Jurkat, Clone E6-1 (cell line): ENCODE data around the gene LZTS3.

Experiments used
- DNase-seq: peaks from one replicate; pipeline ENCODE4 v3.0.0-alpha.2; 2011; ENCODE audit warnings: low read depth, low spot score
- H3K4me3 ChIP-seq: 2 replicates; pipeline ENCODE4 v1.5.1; 2011; ENCODE audit warnings: mild to moderate bottlenecking, low read length, control low read depth, moderate library complexity

The LZTS3 gene

DNA sequence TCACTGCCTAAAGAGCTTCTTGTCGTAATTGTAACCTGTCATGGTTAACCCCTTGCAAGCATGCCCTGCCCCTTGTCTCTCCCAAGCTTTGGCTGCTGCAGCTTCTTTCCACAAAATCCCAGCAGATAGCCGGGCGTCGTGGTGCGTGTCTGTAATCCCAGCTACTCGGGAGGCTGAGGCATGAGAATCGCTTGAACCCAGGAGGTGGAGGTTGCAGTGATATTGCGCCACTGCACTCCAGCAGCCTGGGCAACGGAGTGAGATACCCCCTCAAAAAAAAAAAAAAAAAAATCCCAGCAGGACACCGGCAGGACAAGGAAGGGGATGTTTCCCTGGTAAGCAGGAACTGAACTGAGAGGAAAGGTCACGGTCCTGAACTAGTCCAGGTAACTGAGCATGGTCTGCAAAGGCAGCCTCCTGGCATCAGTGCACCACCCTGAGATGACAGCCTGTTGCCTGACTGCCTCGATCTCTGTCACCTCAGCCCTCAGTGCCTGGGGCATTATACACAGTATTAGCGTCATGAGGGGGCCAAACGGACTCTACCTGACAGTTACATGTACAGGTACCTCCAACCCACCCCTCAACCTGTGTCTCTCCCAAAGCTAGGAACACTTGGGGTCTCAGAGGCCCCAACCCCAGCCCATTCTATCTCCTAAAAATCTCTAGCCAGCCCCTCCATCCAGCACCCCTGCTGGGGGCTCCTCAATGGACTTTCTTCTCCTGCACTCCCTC, 1.8 kb downstream of the LZTS3 start:
- no peak for DNase-seq
- H3K4me3 ChIP-seq, result no peak overlapping the region

DNA sequence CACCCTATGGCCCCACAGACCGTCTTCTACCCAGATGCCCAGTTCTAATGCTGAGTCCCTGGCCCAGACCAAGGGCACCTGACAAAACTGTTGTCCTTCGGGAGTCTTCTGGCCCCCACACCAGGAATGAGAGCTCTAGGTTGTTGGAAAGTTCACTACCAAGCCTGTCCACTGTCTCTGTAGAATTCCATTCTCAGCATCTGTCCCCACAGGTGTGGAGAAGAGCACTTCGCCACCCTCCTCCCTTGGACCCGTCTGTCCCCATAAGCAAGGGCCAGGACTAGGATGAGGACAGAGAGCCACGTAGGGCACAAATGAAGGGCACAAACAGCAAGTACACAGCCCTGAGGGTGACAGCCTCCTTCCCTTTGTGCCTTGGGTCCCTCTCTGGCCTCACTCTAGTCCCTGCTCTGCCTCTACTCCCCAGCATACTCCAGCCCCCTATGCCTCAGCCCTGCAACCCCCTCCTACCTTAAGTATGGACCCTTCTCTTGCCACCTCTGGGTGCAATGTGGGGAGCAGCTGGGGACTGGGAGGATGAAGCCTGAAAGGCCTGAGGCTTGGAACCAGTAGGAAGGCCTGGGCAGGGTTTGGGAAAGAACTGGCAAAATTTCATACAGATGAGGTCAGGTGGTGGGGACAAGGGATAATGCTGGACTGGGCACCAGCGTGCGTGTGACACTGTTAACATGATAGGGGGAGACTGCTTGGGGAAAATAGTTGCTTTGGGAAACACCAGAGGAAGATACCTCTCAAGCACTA, 4.3 kb downstream of the LZTS3 start:
- no peak for DNase-seq
- no peak overlapping the region for H3K4me3 ChIP-seq

DNA sequence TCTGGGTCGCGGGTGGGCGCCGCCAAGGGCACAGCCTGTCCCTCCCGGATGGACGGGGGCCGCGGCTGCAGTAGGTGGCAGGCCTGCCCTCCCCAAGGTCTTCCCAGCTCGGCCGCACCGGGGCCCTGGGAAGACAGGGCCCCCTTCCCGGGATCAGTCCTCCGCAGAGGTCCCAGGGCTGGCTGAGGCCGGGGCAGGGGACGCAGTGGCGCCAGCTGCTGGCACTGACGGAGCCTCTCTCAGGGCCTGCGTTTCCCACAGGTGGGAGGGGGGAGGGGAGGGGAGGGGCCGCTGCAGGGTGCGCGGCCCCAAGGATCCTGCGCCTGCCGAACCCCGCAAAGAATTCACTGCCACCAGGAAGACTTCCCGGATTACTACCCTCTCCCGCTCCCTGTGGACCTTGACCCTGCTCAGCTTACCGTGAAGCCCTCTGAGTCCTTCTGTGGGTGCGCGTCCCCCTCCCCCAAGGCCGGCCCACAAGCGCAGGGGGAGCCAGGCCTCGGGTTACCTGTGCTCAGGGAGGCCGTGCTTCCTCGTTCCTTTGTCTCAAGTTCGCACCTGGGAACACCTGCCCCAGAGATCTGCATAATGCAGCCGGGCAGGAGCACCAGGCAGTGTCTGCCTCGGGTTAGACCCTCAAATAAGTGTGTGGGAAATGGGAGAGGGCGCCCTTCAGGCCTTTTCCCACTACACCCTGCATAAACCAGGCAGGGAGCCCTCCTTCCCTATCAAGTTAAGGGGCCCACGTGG, 5.1 kb downstream of the LZTS3 start:
- DNase-seq, result no peak
- no peak overlapping the region for H3K4me3 ChIP-seq

DNA sequence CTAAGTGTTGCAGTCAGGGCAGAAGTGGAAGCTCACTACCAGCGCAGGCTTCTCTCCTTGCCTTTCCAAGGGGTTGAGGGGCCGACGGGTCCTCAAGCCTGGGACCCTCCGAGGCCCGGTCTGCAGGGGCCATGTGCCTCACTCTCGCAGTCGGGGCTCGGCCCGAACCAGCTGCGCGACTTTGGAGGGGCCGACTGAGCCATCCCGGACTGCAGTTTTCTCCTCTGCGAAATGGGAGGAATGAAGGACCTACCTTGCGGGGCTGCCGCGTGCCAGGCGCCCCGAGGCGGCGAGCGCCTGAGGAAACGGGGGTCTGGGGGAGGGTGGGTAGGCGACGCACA, 5.6 kb downstream of the LZTS3 start:
- H3K4me3 ChIP-seq, result no peak overlapping the region
- no peak for DNase-seq

DNA sequence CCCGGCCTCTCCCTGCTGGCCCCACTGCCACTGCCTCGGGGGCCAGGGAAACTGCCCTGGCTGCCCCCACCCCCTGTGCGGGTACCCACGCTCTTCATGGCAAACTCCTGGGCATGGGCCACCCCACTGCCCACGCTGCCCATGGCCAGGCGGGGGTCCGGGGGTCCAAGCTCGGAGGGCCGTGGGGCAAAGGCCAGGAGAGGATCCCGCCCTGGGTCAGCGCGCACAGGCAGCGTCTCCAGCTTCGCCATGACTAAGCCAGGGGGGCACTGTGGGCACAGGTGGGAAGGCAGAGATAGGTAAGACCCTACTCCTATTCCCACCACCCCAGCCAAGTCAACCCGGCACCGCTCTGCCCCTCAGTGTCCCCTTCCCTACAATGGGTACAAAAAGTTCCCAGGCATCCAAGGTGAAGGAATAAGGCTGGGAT, 6.4 kb downstream of the LZTS3 start:
- no peak overlapping the region for H3K4me3 ChIP-seq
- no peak for DNase-seq

DNA sequence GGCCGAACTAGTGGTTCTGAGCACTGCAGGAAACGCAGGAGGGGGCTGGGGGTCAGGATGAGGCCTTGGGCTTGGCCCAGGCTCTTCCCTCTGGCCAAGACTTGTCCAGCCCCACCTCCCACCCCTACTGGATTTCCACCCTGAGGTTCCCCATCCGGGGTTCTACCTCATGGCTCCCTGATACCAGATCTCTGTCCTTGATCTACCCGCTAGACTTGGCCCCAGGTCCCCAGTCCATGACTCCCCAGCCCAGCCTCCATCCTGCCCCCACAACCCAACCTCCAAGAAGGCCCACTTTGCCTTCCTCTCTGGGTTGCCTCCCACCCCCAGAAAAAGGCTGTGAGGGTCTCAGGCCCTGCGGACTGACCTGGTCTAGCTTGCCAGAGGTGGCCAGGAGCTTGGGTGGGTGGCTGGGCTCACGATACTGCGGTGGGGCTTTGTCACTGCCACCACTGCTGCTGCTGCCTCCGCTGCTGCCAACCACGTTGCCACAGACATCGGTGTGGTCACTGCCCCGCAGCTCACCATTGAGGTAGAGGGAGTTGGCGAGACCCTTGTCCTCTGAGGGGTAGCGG, 6.9 kb downstream of the LZTS3 start:
- no peak for DNase-seq

DNA sequence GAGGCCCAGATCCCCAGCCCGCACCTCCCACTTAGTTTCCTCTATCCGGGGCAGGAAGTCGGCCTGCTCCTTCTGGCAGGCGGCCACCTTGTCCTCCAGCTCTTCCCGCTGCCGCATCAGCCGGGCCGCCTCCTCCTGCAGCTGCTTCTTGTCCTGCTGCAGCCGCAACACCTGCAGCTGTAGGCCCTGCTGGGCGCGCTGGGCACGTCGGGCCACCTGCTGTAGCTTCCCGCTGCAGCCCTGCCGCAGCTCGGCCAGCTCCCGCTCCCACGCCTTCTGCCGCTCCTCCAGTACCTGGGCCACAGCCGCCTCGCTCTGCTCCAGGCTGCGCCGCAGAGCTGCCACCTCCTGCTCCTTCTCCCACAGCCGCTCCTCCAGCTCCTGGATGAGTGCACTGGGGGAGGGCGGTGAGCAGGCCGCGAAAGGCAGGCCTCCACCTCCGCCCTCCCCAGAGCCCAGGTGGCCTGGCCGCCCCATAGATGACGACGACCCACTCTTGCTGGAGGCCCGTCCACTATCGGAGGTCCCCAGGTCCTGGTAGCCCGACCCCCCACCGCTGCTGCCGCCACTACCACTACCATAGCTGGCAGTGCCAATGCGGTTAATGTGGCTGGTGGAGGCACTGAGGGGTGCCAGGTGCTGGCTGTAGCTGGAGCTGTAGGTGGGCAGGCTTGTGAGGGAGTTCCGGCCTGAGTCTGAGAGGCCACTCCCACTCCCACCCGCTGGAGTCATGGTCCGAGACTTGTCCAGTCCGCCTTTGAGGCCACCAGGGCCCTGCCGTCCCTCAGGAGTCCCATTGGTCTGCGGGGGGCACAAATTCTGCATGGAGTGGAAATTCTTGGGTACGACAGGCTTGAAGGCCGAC, 7.6 kb downstream of the LZTS3 start:
- H3K4me3 ChIP-seq, result no peak overlapping the region
- peak; percentile 35 for DNase-seq

More for the DNA sequence above, 6.9 kb downstream of the LZTS3 start:
- no peak overlapping the region for H3K4me3 ChIP-seq

DNA sequence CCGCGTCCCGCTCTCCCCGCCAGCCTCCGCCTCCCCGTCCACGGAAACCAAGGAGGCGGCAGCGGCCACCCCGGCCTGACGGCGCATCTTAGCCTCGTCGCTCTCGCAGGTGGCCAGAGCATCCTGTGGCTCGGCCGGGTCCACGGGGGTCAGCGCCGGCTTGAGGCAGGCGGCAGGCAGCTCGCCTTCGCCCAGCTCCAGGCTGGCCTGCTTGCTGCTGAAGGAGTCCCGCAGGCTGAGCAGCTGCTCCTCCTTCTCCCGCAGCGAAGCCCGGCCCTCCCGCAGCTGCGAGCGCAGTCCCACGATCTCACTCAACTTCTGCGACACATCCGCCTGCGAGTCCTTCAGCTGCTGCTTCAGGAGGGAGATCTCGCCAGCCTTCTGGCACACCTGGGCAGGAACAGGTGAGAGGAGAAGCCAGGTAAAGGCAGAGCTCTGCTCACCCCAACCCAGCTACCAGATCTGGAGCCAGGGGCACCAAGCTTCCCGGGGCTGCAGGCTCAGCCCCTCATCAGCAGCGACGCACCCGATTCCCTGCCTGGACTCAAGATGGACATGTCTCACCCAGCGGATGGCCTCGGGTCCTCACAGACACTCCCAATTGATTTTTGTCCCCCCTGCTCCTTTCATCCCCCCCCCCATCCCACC, 8.5 kb downstream of the LZTS3 start:
- no peak overlapping the region for H3K4me3 ChIP-seq
- DNase-seq, result no peak

DNA sequence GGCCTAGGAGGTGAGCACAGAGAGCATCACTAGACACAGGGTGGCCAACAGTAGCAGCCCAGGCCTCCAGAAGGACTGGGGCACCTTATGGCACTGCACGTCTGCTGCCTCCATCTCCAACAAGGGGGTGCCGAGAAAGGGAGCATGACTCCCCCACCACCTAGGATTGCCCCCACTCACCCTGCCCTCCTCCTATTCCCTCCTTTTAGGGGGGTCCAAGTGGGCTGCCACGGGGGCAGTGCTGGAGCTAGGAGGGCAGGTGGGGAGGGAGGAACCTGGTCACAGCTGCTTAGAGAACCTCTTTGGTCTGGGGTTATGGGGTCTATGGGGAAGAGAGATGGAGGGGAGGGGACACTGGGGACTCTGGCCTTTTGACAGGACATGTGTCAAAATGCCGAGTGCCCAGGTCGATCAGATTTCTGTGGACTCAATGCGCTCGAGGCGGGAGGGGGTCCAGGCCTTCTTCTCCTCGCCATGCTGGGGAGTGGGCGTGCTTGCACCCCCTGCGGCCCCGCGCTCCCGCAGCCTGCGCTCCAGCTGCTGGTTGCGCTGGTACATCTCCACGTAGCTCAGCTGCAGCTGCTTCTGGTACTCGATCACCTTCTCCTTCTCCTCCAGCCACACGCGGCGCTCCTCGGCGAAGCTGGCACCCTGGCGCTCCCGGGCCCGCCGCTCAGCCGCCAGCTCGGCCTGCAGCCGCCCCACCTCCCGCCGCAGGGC, 9.1 kb downstream of the LZTS3 start:
- H3K4me3 ChIP-seq, result no peak overlapping the region

DNA sequence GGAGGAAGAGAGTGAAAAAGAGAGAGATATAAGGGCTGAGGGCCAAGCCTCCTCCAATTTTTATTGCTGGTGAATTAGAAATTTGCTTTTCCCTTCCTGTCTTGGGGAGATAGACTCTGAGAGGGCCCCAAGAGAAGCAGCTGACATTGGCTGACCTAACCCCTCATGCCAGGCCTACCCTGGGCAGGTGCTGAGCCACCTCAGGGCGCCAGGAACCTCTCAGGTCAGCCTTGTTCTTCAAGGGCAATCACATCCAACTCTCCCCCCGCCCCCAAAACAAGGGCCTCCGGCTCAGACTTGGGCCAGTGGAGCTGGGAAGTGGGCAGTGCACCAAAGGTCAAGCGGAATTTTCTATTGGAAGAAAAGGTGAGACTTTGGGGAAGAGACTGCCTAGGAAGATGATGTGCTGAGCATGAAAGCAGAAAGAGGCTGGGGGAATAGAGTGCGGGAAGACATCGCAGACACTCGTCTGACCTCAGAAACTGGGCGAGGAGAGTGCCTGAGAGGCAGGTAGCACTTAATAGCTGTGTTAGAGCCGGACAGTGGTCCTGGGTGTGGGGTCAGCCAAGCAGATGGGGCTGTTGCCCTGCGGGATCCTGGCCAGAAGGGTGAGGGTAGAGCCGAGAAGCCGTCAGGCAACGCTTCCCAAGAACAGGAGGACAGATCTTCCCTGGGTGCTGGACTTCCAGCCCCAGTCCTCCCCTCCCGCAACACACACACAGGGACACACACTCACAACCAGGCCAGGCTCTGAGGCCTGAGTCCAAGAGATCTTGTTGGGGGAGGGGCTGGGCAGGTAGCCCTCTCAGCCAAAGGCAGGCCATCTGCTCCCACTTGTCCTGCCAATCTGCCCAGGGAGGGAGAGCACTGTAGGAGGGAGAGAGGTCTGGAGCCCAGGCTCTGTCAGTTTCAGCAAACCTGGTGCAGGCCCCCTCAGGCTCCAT, 10.0 kb downstream of the LZTS3 start:
- no peak for DNase-seq
- H3K4me3 ChIP-seq, result no peak overlapping the region

More for the DNA sequence above, 9.1 kb downstream of the LZTS3 start:
- no peak for DNase-seq

DNA sequence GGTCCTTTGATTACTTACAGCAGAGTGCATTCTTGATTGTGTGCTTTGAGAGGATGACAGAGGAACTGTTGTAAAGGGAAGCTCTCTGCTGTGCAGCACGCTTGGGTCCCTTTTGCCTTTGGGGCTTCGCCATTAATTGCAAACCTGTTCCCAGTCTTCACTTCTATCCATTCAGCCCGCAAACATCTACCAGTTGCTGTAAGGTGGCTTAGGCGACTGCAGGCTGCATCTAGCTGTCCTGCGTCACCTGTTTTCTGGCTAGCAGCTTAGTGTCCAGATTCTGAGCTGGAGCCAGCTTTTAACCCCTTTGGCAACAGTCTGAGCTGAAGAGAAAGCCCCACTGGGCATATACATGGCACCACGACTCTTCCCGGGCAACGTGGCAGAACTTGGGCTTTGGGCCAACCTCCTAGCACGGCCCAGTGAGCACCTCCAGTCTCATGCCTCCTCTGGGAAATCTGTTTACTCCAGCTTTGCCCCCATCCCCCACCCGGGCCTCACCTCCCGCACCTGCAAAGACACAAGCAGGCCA, 11.2 kb downstream of the LZTS3 start:
- DNase-seq, result no peak

DNA sequence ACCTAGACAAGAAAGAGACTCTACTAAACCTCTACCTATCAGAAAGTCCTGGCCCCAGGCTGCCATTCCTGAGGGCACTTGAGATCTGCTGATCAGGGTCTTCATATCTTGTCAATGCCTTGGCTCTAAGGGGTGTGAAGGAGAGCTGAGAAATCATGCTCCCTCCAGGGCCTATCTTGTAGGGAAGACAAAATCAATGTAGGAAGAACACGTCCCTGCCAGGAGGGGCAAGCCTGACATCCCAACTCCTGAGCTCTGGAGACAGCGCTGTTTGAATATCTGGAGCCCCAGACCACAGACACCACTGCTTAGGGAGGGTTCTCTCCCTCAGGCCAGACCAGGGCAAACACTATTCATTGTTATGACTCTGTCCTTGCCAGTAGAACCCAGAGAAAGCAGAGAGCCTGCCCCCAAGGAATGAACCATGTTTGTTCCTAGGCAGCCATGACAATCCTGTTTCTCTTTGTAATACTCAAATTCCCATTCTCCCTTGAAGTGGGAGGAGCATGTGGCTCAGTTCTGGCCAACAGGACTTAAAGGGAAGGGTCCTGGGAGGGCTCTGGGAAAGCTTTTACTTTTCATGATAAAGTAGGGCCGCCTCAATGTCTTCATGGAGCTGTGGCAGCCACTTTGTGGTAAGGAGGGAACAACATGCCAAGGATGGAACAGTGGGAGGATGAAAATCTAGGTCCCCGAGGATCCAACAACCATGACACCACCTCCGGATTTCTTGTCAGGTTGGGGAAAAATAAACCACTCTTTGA, 11.9 kb downstream of the LZTS3 start:
- DNase-seq, result no peak
- no peak overlapping the region for H3K4me3 ChIP-seq

More for the DNA sequence above, 11.2 kb downstream of the LZTS3 start:
- no peak overlapping the region for H3K4me3 ChIP-seq

DNA sequence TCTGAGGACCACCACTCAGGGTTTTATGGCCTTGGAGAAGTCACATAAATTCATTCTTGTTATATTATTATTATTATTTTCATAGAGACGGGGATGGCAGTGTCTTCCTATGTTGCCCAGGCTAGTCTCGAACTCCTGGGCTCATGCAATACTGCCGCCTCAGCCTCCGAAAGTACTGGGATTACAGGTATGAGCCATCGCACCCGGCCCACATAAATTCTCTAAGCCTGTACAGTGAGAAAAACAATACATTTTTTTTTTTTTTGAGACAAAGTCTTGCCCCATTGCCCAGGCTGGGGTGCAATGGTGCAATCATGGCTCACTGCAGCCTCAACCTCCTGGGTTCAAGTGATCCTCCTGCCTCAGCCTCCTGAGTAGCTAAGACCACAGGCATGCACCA, 12.9 kb downstream of the LZTS3 start:
- DNase-seq, result no peak
- H3K4me3 ChIP-seq, result peak overlapping the region; percentile 97

DNA sequence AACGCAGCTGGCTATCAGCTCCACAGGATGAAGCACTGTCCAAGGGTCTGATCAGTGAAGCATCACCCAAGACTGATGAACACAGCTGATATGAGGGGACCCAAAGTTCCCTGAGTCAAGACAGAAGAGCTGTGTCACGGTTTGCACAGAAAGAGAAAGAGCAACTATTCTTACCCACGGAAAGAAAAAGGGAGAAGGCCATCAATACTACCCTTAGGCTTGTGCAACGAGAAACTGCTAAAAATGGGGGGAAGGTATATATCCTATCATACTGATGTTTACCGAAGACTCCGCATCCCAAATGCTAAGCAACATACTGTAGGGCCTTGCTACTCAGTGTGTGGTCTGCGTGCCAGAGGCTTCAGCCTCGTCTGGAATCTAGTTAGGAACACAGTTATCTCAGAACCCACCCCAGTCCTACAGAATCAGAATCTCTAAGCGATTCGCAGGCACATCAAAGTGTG, 14.3 kb downstream of the LZTS3 start:
- peak overlapping the region; percentile 97 for H3K4me3 ChIP-seq
- no peak for DNase-seq

DNA sequence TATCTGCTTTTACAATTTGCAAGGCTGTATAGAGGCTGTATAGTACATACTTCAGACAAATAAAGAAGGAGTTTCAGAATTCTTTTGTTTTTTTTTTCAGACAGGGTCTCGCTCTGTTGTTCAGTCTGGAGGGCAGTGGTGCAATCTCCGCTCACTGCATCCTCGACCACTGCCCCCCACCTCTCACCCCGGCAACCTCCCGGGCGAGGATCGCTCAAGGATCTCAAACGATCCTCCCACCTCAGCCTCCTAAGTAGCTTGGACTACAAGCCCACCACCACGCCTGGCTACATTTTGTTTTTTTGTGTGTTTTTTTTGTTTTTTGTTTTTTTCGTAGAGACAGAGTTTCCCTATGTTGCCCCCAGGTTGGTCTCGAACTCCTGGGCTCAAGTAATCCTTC, 15.5 kb downstream of the LZTS3 start:
- H3K4me3 ChIP-seq, result peak overlapping the region; percentile 97
- no peak for DNase-seq
